WTC11 (cell line): Measurements from ENCODE around the gene PTPRJ. TPM values are rescaled to one million over a fixed set of nuclear protein-coding genes. Genes with fewer than 3 reads are reported as not detected.
A peak's percentile ranks its signal among the peaks of the same experiment; 100 is the strongest.

Source experiments
- ATAC-seq: fragments of 200-7000 bp; cut with Tn5 transposase; 2 replicates; pipeline ENCODE4 v1.10.0; 2021; ENCODE audit warnings: mild to moderate bottlenecking, moderate library complexity
- CTCF ChIA-PET: fragments of 300-600 bp; sonication (Branson Sonifier 250); formaldehyde crosslinking; loops from one replicate; lab custom pipeline; 2021; ENCODE audit warnings: antibody characterized with exemption; lab: Charles Lee
- POLR2A ChIA-PET: fragments of 350-600 bp; sonication (Branson Sonifier 250); formaldehyde crosslinking; loops from one replicate; lab custom pipeline; 2021; ENCODE audit warnings: antibody characterized with exemption; lab: Charles Lee
- DNase-seq: peaks from one replicate; pipeline ENCODE4 v3.0.0; 2021; ENCODE audit warnings: low spot score
- H3K27ac Mint-ChIP-seq: 2 replicates; pipeline ENCODE4 v1.8.0; 2021; ENCODE audit warnings: mixed read lengths
- H3K27me3 Mint-ChIP-seq: 2 replicates; pipeline ENCODE4 v1.8.0; 2021; ENCODE audit warnings: low read depth, mild to moderate bottlenecking, moderate library complexity, mixed read lengths
- H3K36me3 Mint-ChIP-seq: 2 replicates; pipeline ENCODE4 v1.8.0; 2021; ENCODE audit warnings: mixed read lengths
- H3K4me1 Mint-ChIP-seq: 2 replicates; pipeline ENCODE4 v1.8.0; 2022; ENCODE audit warnings: mixed read lengths
- H3K4me3 Mint-ChIP-seq: 2 replicates; pipeline ENCODE4 v1.8.0; 2021; ENCODE audit warnings: mild to moderate bottlenecking, moderate library complexity, mixed read lengths
- H3K9me3 Mint-ChIP-seq: 2 replicates; pipeline ENCODE4 v1.8.0; 2021; ENCODE audit warnings: mixed read lengths
- ATF6 ChIP-seq: sonication (generic); formaldehyde crosslinking; IDR thresholded peaks from 2 replicates; pipeline ENCODE4 v1.8.1; 2023; ENCODE audit warnings: mild to moderate bottlenecking, missing genetic modification reagents
- E2F1 ChIP-seq: sonication (generic); formaldehyde crosslinking; IDR thresholded peaks from 2 replicates; pipeline ENCODE4 v1.8.0; 2022; ENCODE audit warnings: mild to moderate bottlenecking, missing genetic modification reagents
- ELF4 ChIP-seq: sonication (generic); formaldehyde crosslinking; IDR thresholded peaks from 2 replicates; pipeline ENCODE4 v1.8.1; 2022; ENCODE audit warnings: low read depth, mild to moderate bottlenecking, moderate library complexity, missing genetic modification reagents
- ETV6 ChIP-seq: sonication (generic); formaldehyde crosslinking; IDR thresholded peaks from 2 replicates; pipeline ENCODE4 v1.8.1; 2022; ENCODE audit warnings: mild to moderate bottlenecking, missing genetic modification reagents
- FOXK1 ChIP-seq: sonication (generic); formaldehyde crosslinking; IDR thresholded peaks from 2 replicates; pipeline ENCODE4 v1.8.0; 2022; ENCODE audit warnings: mild to moderate bottlenecking, moderate library complexity, missing genetic modification reagents
- GRHL2 ChIP-seq: fragments of 250-450 bp; sonication (Bioruptor Pico); IDR thresholded peaks from 2 replicates; pipeline ENCODE4 v1.8.0; 2022; ENCODE audit warnings: mild to moderate bottlenecking, moderate library complexity; ENCODE audit not compliant: insufficient replicate concordance, severe bottlenecking
- MLX ChIP-seq: sonication (generic); formaldehyde crosslinking; IDR thresholded peaks from 2 replicates; pipeline ENCODE4 v1.8.1; 2023; ENCODE audit warnings: mild to moderate bottlenecking, missing genetic modification reagents, moderate library complexity
- MYBL2 ChIP-seq: sonication (generic); formaldehyde crosslinking; IDR thresholded peaks from 2 replicates; pipeline ENCODE4 v1.8.1; 2023; ENCODE audit warnings: mild to moderate bottlenecking, moderate library complexity, missing genetic modification reagents
- NFYB ChIP-seq: sonication (generic); formaldehyde crosslinking; conservative IDR thresholded peaks from 2 replicates; pipeline ENCODE4 v1.8.0; 2022; ENCODE audit warnings: low read depth, missing genetic modification reagents
- TEAD4 ChIP-seq: sonication (generic); formaldehyde crosslinking; IDR thresholded peaks from 2 replicates; pipeline ENCODE4 v1.8.0; 2022; ENCODE audit warnings: mild to moderate bottlenecking, missing genetic modification reagents
- ZNF121 ChIP-seq: sonication (generic); formaldehyde crosslinking; IDR thresholded peaks from 2 replicates; pipeline ENCODE4 v1.8.0; 2023; ENCODE audit warnings: missing genetic modification reagents
- ZNF425 ChIP-seq: fragments of 250-450 bp; sonication (Bioruptor Pico); conservative IDR thresholded peaks from 2 replicates; pipeline ENCODE4 v1.9.0; 2021; ENCODE audit warnings: mild to moderate bottlenecking
- total RNA-seq: library from RNA; stranded (reverse); gene quantifications from 3 replicates; pipeline ENCODE4 v1.2.3, GENCODE V29; 2021

The PTPRJ gene
- total RNA-seq, 1 experiment from 2014 or later, result 19.5 TPM

- TF ChIP-seq ATF6 (no peak), ZNF121 (CRISPR knock-in tag) (no peak), ETV6 (CRISPR knock-in tag) (no peak), NFYB (CRISPR knock-in tag) (no peak), E2F1 (CRISPR knock-in tag) (no peak), MLX (CRISPR knock-in tag) (no peak), ELF4 (CRISPR knock-in tag) (no peak)
Measured at GRCh38 chr11:48043991-48044512, 63.7 kb downstream of the PTPRJ start (continued).

- CTCF ChIA-PET, result interaction anchor here (1.4 kb wide), 1 partner anchor 9 kb away, joined by 3 read pairs; no protein-coding TSS in a partner anchor
- TF ChIP-seq GRHL2 (CRISPR knock-in tag) (no peak), ZNF425 (CRISPR knock-in tag) (no peak)
Measured at GRCh38 chr11:48044577-48044976, 64.2 kb downstream of the PTPRJ start.

GRCh38 chr11:48045536-48045935 is 65.2 kb downstream of the PTPRJ start:
- peaks cover 42% of the 10 kb centered on the region for H3K4me1 Mint-ChIP-seq
- no peaks in the 10 kb centered on the region for H3K9me3 Mint-ChIP-seq
- ATAC-seq (no peak), DNase-seq (no peak)
- no peaks in the 10 kb centered on the region for H3K27me3 Mint-ChIP-seq
- no peaks in the 10 kb centered on the region for H3K36me3 Mint-ChIP-seq
- no peak overlapping the region for H3K4me3 Mint-ChIP-seq
- CTCF ChIA-PET, result no interaction called here
- no peak overlapping the region for H3K27ac Mint-ChIP-seq
- POLR2A ChIA-PET, result no interaction called here
- peak; percentile 2; the same call in 1 of the 2 replicates for TF ChIP-seq ZNF121 (CRISPR knock-in tag)
- no peak for TF ChIP-seq TEAD4

More at GRCh38 chr11:48044577-48044976, 64.2 kb downstream of the PTPRJ start:
- no peaks in the 10 kb centered on the region for H3K9me3 Mint-ChIP-seq
- no peaks in the 10 kb centered on the region for H3K27me3 Mint-ChIP-seq
- no peaks in the 10 kb centered on the region for H3K36me3 Mint-ChIP-seq
- POLR2A ChIA-PET, result no interaction called here
- ATAC-seq, result no peak
- no peak for DNase-seq
- H3K4me1 Mint-ChIP-seq, result peaks cover 34% of the 10 kb centered on the region
- no peak overlapping the region for H3K4me3 Mint-ChIP-seq
- H3K27ac Mint-ChIP-seq, result no peak overlapping the region

- peaks cover 51% of the 10 kb centered on the region for H3K4me1 Mint-ChIP-seq
- CTCF ChIA-PET, result no interaction called here
- DNase-seq (no peak), ATAC-seq (no peak)
- no peaks in the 10 kb centered on the region for H3K27me3 Mint-ChIP-seq
- no peak overlapping the region for H3K27ac Mint-ChIP-seq
- H3K4me3 Mint-ChIP-seq, result no peak overlapping the region
- POLR2A ChIA-PET, result no interaction called here
- TF ChIP-seq FOXK1 (CRISPR knock-in tag), result no peak
- TF ChIP-seq MYBL2 (CRISPR knock-in tag), result no peak
- TF ChIP-seq, all 79 proteins: peak for 0
- no peaks in the 10 kb centered on the region for H3K9me3 Mint-ChIP-seq
- H3K36me3 Mint-ChIP-seq, result no peaks in the 10 kb centered on the region
Measured at GRCh38 chr11:48047616-48048015, 67.3 kb downstream of the PTPRJ start.
